HT-29 (cell line): ENCODE measurements around the gene FAAH. TPM values are rescaled to one million over a fixed set of nuclear protein-coding genes. Genes with fewer than 3 reads are reported as not detected.
A peak's percentile ranks its signal among the peaks of the same experiment; 100 is the strongest.
"Not testable (repeated sequence)": the region's sequence is repeated elsewhere in the genome, so short reads cannot be mapped to it uniquely, and the experiment has no call there.

Experiments used
- DNase-seq: peaks from one replicate; pipeline ENCODE4 v3.0.0-alpha.2; 2015; ENCODE audit warnings: low spot score
- total RNA-seq: library from RNA; depleted of rRNA; stranded (reverse); fragments of >200 nt; shearing (Covaris generic); gene quantifications from 2 replicates; pipeline ENCODE4 v1.2.3, GENCODE V29; 2014; rRNA removed

FAAH gene
- total RNA-seq, result 53.2 and 62.9 TPM in 2 replicates

- peak; percentile 73 for DNase-seq
Measured at GRCh38 chr1:46394108-46394871, at the start of gene FAAH. Gene FAAH, plus strand, starts transcription at chr1:46394317. Its CDS starts 32 bp downstream, at chr1:46394349.

DNA sequence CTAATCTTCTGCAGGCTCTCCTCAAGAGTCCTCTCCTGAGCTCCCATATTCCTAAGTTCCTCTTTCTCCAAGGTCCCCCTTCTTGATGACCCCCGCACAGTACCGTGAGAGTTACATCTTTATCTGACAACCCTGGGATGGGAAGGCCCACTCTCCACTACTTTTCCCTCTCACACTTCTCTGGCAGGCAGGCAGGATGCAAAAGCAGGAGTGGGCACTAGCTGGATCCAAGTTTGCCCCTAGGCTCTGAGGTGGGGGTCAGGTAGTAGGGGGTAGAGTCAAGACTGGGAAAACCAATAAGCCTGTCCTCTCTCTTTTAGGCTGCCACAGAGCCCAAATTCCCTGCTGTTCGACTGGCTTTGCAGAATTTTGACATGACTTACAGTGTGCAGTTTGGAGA is 49.6 kb upstream of the FAAH start:
- DNase-seq, result no peak

GRCh38 chr1:46345281-46345680 is 48.8 kb upstream of the FAAH start:
- DNase-seq, result no peak

DNA sequence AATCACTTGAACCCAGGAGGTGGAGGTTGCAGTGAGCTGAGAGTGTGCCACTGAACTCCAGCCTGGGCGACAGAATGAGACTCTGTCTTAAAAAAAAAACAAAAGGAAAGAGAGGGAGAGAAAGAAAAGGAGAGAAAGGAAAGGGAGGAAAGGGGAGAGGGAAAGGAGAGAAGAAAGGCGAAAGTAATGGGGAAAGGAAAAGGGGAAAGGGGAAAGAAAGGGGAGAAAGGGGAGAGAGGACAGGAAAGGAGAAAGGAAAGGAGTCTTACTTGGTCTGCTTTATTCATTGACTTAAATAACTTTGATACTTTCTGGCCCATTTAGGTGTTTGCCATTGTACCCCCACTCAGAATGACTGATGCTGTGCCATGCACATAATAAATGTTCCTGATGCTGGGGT is 41.8 kb upstream of the FAAH start:
- DNase-seq, result no peak

DNA sequence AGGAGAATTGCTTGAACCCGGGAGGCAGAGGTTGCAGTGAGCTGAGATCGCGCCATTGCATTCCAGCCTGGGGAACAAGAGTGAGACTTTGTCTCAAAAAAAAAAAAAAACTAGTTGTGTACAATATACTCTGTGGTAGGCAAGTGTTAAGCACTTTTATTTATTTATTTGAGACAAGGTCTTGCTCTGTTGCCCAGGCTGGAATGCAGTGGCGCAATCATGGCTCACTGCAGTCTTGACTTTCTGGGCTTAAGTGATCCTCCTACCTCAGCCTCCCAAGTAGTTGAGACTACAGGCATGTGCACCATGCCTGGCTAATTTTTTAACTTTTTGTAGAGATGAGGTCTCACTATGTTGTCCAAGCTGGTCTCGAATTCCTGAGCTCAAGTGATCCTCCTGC is 38.2 kb upstream of the FAAH start:
- not testable (repeated sequence) for DNase-seq

GRCh38 chr1:46362158-46362557 is 32.0 kb upstream of the FAAH start:
- no peak for DNase-seq

DNA sequence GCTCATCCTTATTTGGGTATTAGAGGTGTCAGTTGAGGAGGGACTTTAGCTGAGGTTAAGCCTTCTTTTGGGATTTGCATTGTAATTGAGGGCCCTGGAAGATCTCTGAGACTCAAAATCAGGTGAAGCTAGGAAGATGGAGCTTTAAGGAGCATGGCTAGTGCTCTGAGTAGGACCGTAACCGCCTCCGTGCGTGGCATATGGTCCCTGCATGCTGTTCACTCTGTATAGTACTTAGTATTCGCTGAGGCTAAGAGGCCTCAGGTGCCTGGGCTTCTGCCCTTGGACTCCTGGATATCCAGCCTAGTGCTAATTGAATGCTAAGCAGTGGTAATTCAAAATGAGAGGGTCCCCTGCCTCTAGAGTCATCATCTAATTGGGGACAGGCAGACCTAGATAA is 31.0 kb upstream of the FAAH start:
- DNase-seq, result no peak

GRCh38 chr1:46364612-46365011 is 29.5 kb upstream of the FAAH start:
- peak; percentile 31 for DNase-seq

GRCh38 chr1:46365796-46366195 is 28.3 kb upstream of the FAAH start:
- not testable (repeated sequence) for DNase-seq

- DNase-seq, result no peak
Measured at GRCh38 chr1:46367072-46367471, 27.0 kb upstream of the FAAH start.

DNA sequence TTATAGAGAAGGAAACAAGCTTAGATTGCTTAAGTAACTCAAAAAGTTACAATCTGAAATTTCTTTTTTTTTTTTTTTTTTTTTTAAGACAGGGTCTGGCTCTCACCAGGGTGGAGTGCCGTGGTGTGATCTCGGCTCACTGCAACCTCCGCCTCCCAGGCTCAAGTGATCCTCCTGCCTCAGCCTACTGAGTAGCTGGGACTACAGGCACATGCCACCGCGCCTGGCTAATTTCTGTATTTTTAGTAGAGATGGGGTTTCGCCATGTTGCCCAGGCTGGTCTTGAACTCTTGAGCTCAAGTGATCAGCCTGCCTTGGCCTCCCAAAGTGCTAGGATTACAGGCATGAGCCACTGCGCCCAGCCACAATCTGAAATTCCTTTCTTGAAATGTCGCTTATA is 26.4 kb upstream of the FAAH start:
- DNase-seq, result not testable (repeated sequence)

DNA sequence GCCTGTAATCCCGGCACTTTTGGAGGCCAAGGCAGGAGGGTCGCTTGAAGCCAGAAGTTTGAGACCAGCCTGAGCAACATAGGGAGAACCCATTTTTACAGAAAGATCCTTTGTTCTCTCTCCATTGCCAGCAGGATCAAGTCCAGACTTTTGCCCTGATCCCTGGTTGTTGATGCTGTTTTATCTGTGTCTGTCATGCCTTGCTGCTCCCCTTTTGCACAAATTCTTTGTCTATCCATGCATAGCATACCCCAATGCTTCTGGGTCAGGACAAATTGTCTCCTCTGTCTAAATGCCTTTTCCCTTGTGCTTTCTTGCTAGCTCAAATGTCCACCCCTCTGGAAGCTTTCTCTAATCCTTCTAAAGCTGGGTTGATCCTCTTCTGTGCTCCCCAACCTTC is 25.3 kb upstream of the FAAH start:
- no peak for DNase-seq

DNA sequence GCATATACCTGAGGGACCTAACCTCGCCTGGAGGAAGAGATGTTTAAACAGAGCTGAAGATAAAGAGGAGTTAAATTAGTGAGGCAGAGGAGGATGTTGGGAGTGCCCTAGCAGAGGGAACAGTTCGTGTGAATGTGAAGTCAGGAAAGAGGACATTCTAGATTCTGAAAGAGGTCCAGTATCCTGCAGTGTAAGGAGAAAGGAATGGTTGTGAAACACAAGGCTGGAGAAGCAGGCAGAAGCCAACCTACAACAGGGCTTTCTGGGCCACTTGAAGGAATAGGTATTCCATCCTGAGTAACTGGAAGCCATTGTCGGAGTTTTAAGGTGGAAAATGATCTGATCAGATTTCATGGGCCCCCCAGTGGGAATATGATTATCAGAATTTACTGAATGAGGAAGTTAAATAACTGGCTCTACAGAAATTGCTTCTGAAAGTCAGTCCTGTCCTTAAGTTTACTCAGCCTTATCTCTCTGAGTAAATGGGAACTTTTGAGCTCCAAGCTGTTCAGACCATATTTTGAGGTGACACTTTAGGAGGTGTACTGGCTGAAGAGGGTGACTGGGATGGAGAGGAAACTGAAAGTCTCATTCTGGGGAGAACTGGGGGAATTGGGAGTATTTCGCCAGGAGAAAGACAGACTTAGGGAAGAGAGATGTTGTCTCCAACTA is 24.4 kb upstream of the FAAH start:
- no peak for DNase-seq

DNA sequence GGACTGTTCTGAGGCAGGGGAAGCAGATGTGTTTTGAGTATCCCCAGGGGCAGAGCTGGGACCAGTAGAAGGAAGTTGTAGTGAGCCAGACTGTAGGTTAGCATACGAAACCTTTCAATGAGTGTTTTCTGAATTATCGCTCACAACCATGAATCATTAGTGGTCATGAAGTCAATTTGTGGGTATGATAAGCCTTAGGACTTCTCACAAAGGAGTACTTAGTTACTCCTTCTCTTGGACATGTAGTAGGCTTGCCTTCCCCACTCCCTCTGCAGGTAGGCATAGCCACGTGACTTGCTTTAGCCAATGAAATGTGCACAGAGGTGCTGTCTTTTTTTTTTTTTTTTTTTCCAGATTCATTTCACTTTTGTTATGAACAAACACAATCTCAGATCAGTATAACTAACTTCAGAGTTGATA is 23.9 kb upstream of the FAAH start:
- DNase-seq, result no peak

DNA sequence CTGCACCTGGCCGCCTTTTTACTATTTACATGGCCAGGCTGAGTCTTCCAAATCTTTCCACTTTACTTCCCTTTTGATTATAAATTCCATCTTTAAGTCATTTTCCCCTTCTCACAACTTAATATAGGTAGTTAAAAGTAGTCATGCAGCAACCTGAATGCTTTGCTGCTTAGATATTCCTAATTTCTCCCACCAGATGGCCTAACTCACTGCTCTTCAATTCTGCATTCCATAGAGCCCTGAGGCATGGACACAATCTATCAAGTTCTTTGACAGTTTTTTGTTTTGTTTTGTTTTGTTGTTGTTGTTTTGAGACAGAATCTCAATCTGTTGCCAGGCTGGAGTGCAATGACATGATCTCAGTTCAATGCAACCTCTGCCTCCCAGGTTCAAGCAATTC is 21.7 kb upstream of the FAAH start:
- DNase-seq, result no peak

GRCh38 chr1:46379996-46380395 is 14.1 kb upstream of the FAAH start:
- DNase-seq, result no peak

DNA sequence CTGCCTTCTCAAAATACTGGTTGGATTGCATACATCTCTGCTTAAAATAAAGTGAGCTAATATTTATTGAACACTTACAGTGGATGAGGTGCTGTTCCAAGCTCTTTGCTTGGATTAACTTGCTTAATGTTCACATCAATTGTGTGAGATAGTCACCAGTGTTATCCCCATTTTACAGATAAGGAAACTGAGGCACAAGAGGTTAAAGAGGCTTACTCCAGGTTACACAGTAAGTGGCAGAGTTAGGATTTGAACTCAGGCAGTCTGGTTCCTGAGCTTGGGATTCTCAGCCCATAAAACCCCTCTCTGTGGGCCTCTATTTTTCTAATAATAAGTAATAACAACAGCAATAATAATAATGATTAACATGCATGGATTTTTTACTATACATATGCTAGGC is 13.6 kb upstream of the FAAH start:
- no peak for DNase-seq

- no peak for DNase-seq
Measured at GRCh38 chr1:46393510-46393909, 607 bp upstream of the FAAH start.

DNA sequence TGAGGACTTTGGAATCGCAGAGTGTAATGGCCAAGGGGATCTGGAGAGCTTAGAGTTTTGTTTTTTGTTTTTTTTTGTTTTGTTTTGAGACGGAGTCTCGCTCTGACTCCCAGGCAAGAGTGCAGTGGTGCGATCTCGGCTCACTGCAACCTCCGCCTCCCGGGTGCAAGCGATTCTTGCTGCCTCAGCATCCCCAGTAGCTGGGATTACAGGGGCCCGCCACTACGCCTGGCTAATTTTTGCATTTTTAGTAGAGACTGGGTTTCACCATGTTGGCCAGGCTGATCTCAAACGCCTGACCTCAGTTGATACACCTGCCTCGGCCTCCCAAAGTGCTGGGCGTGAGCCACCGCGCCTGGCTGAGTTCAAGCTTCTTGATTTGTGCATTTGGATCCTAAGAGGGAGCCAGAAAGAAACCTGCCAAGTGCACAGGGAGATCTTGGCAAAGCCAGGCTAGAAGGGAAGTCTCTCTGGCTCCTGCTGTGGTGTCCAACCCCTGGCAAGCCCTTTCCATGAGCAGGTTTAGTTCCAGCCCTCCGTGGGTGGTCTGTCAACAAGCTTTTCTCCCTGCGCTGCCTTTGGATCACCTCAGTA is 852 bp downstream of the FAAH start:
- DNase-seq, result no peak

DNA sequence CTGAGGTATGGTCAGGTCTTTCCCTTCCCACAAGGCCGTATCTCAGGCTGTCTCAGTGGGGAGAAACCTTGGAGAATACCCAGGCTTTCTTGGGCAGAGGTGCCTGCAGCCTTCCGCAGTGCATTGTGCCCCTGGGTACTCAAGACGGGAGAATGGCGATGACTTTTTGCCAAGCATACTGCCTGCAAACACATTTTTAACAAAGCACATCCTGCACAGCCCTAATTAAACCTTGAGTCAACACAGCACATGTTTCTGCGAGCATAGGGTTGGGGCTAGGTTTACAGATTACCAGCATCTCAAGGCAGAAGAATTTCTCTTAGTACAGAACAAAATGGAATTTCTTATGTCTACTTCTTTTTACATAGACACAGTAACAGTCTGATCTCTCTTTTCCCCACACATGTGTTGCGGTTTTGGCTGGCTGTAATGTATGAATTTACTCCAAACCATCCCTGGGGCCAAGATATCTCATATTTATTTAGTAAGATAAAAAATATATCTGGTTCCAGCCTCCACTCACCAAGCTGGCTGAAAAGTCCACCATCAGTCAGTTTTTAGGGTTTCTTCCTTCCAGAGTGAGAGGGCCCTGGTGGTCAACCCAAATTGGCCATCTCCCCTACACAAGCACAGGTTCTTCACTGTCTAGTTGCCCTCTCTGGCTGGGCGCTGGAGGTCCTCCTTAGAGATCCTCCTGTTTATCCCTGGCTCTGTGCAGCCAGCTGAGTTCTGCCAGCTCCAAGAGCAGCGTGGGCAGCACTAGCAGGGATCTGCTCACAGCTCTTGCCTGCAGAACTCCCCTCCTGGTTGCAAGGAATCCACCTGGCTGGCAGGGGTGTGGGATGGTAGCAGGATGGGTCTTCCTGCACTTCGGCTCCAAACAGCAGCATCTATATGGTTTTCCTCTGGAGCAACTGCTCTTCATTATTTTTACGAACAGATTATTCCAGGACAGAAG is 2.6 kb downstream of the FAAH start:
- DNase-seq, result no peak

DNA sequence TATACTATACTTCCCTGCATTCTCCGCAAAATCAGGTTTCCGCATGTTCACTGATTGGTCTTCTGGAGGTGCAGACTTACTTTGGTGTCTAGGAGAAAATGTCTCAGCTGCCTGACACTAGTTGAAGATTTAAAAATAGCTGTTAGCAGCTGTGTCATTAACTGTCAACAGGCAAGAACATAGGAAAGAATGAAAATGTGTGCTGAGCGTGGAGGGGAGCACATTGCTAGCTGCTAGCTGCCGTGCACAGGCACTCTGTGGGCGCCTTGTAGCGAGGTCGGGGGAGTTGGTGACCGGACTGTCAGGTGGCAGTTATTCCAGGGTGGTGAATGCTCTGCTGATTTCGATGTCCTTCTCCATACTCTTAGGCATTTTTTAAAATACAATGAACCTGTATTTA is 5.2 kb downstream of the FAAH start:
- DNase-seq, result no peak

- DNase-seq, result no peak
Measured at GRCh38 chr1:46400421-46400820, 6.3 kb downstream of the FAAH start.
